GM12875 (cell line): ENCODE results near the gene MAML2.

Source experiments
- H3K4me3 ChIP-seq: one replicate; pipeline ENCODE4 v1.5.1; 2011; ENCODE audit warnings: low read depth, low read length, control low read depth
- TF ChIP-seq, protein P1 (sequence below): IDR thresholded peaks from 2 replicates; pipeline ENCODE4 v1.5.1; 2011; ENCODE audit warnings: low read depth, mild to moderate bottlenecking, control low read depth, inconsistent platforms, low read length, moderate library complexity, borderline replicate concordance; ENCODE audit not compliant: insufficient read depth

The MAML2 gene

DNA sequence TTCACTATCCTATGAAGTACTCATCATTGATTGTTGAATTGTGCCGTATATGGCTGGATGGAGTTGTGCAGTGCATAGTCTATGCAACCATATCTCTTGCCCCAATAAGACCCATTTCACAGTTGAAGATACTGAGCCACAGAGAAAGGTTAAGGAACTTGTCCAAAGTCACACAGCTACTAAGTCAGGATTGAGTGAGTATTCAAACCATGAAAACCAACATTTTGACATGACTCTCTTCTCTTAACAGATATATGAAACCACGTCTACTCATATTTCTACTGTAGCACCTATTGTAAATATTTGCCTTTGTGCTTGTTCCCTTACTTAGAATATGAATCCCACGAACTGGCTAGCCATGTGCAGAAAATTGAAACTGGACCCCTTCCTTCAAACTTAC is 58.1 kb downstream of the MAML2 start:
- TF ChIP-seq, protein P1, sequence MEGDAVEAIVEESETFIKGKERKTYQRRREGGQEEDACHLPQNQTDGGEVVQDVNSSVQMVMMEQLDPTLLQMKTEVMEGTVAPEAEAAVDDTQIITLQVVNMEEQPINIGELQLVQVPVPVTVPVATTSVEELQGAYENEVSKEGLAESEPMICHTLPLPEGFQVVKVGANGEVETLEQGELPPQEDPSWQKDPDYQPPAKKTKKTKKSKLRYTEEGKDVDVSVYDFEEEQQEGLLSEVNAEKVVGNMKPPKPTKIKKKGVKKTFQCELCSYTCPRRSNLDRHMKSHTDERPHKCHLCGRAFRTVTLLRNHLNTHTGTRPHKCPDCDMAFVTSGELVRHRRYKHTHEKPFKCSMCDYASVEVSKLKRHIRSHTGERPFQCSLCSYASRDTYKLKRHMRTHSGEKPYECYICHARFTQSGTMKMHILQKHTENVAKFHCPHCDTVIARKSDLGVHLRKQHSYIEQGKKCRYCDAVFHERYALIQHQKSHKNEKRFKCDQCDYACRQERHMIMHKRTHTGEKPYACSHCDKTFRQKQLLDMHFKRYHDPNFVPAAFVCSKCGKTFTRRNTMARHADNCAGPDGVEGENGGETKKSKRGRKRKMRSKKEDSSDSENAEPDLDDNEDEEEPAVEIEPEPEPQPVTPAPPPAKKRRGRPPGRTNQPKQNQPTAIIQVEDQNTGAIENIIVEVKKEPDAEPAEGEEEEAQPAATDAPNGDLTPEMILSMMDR = no peak
- H3K4me3 ChIP-seq = no peak overlapping the region

DNA sequence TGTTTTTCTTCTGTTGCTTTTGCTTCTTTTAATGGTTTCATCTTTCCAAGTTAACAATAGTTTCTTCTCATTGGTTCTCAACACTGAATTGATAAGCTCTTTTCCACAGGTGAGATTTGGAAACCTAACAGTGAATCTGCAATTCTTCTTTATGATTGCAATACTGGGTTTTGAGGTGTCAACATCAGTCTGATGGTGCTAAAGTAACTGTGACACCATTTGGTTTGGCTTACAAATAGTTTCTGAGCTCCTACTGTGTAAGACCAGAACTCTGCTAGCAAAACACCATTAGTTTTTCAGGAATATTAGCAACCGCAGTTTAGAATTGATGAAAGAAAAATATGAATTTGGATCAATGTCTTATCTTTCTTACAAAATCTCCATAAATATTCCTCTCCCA is 58.6 kb downstream of the MAML2 start:
- TF ChIP-seq, protein P1 = no peak
- no peak overlapping the region for H3K4me3 ChIP-seq

DNA sequence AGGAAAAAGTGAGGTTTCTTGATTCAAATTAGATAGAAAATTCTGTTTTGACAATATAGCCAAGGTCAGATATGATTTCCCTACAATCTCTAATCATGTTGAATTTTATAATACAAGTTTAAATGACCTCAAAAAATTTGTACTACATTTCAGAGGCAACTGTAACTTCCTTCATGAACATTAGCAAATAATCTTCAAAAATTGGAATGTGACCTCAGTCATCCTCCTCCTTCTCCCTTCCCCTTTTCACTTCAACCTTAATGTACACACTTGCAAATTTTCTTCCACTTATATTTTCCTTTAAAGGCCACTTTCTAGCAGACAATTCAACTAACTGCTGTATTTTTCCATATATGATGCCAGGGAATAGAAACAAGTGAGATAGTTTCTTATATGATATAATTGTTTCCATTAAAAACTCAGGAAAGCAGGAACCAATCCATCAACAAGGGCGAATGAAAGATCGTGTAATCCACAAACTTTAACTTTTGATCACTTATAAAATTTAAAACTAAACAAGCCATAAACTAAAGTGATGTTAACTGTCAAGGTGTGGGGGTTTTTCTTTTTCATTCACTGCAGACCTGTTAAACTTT is 60.3 kb downstream of the MAML2 start:
- TF ChIP-seq, protein P1 = no peak
- no peak overlapping the region for H3K4me3 ChIP-seq

DNA sequence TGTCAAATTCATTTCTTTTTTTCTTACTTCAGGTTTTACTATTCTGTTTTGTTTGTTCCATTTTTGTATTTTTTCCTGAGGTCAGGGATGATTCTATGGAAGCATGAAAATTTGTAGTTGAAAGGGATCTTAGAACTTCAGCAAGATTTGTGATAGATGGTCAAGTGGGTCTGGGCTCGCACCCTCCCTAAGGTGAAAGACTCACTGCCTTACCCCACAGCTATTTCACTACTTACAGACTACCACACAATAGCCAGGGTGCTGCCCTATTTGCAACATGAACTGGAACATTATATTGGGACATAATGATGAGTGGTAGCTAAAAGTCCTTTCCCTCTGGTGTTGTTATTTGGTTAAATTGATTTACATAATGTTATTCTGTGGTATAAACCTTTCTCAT is 62.6 kb downstream of the MAML2 start:
- TF ChIP-seq, protein P1 = no peak
- H3K4me3 ChIP-seq = no peak overlapping the region

DNA sequence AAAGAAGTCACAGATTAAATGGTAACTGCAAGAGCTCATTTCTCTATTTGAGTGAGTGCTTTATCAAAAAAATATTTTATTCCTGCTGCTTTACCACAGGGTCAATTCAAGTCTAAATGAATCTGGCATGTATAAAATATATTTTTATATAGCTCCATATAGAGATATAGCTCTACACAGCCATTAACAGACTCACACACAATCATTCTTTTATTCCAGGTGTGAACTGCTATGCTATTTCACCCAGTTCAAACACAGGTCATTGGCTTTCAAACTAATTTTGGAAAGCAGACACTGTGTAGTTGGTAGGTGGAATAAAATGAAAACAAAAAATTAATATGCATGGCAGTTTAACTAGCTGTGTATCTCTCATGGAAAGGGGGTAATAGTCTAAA is 63.1 kb downstream of the MAML2 start:
- TF ChIP-seq, protein P1 = no peak

DNA sequence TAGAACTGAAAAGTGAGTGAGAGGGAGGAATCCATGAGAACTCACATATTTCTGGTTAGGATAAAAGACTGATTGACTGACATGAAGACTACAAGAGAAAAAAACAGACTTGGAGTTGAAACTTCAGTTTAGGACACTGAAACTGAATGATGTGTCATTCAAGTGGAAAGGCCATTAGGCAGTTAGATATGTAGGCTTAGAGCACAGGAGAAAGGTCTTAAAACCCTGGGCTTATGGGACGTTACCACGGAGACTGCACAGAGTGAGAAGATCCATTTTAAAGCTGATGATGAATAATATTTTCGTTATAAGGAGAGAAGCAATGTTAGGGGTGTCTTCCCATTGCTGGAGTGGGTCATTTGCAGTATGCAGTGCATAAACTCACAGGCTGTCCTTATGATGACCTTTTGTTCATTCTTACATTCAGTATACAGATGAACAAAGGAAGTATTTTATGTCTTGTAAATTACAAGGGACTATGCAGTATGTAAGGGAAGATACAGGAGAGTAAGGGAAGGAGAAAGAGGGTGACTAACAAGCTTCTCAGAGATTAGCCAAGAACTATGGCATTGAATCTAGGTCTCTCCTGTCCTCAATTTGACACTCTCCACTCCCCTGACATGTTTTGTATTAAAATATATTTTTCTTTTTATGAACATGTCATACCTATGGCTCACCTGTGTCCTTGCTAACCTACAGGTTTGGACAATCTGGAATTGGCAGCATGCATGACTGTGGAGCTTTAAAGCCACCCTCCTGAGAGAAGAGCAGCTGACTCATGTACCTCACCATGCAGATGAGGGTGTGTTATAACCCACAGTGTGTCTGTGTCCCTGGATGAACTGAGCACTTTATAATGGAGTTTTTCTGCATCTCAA is 63.7 kb downstream of the MAML2 start:
- H3K4me3 ChIP-seq = no peak overlapping the region
- TF ChIP-seq, protein P1 = no peak

More for the DNA sequence above, 63.1 kb downstream of the MAML2 start:
- H3K4me3 ChIP-seq = no peak overlapping the region

DNA sequence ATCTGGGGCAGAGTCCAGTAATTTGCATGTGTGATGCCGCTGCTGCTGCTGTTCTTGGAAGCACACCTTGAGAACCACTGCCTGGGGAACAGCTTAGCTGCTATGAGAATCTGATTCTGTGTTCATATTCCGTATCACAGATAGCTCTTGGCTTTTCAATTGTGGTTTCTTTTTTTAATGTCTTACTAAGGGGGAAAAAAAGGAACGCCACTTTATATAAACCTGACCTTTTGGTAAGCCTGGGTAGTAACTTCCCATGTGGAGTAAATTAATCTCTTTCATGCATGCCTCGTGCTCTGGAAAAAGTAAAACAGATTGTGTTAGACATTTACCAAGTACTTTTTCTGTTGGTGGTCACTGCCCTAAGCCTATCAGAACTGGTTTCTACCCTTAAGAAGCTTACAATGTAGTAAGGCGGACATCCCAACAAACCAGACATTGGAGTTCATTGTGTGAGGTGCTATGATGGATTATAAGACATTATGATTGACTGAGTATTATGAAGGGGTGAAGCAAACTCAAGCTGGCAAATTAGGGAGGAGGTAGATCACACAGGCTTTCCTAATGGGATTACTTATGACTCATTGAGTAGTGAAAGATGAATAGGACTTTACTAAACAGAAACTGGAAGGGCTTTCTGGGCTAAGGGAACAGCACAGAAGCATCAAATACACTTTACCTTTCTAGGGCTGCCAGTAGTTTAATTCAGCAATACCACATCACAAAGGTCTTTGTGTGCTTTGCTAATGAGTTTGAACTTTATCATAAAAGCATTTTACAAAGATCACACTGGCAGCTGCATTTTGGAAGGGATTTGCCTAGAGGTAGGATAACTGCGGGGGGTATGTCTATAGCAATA is 64.7 kb downstream of the MAML2 start:
- TF ChIP-seq, protein P1 = no peak
- no peak overlapping the region for H3K4me3 ChIP-seq
